H9 (cell line): Measurements from ENCODE around the gene EPHB6. TPM values are rescaled to one million over a fixed set of nuclear protein-coding genes. Genes with fewer than 3 reads are reported as not detected.

Experiments
- DNase-seq: peaks from one replicate; pipeline ENCODE4 v3.0.0-alpha.2; 2017
- H2AFZ ChIP-seq: one replicate; pipeline ENCODE4 v1.6.1; 2013; ENCODE audit warnings: mild to moderate bottlenecking, low read length, control low read depth, moderate library complexity
- H2AK5ac ChIP-seq: 2 replicates; pipeline ENCODE4 v1.6.1; 2013; ENCODE audit warnings: low read length, control low read depth, mixed read lengths; ENCODE audit not compliant: insufficient read length
- H2BK120ac ChIP-seq: one replicate; pipeline ENCODE4 v1.6.1; 2013; ENCODE audit warnings: low read depth, mild to moderate bottlenecking, low read length, control low read depth, inconsistent platforms; ENCODE audit not compliant: poor library complexity, severe bottlenecking
- H2BK12ac ChIP-seq: 2 replicates; pipeline ENCODE4 v1.6.1; 2013; ENCODE audit warnings: low read length, control low read depth, mixed read lengths, low read depth; ENCODE audit not compliant: insufficient read length
- H2BK15ac ChIP-seq: 2 replicates; pipeline ENCODE4 v1.6.1; 2013; ENCODE audit warnings: low read depth, low read length, control low read depth
- H2BK20ac ChIP-seq: one replicate; pipeline ENCODE4 v1.6.1; 2013; ENCODE audit warnings: low read depth, mild to moderate bottlenecking, low read length, control low read depth, inconsistent platforms; ENCODE audit not compliant: poor library complexity, severe bottlenecking
- H2BK5ac ChIP-seq: 2 replicates; pipeline ENCODE4 v1.6.1; 2013; ENCODE audit warnings: low read length, control low read depth, mixed read lengths; ENCODE audit not compliant: insufficient read length
- H3K14ac ChIP-seq: 2 replicates; pipeline ENCODE4 v1.6.1; 2013; ENCODE audit warnings: low read length, control low read depth; ENCODE audit not compliant: insufficient read depth
- H3K18ac ChIP-seq: 2 replicates; pipeline ENCODE4 v1.6.1; 2013; ENCODE audit warnings: low read depth, mild to moderate bottlenecking, mixed read lengths, low read length, control low read depth; ENCODE audit not compliant: insufficient read length
- H3K23ac ChIP-seq: 2 replicates; pipeline ENCODE4 v1.6.1; 2013; ENCODE audit warnings: low read length, control low read depth, mixed read lengths, low read depth; ENCODE audit not compliant: insufficient read length
- H3K23me2 ChIP-seq: 2 replicates; pipeline ENCODE4 v1.6.1; 2013; ENCODE audit warnings: low read depth, mild to moderate bottlenecking, mixed read lengths, low read length, control low read depth; ENCODE audit not compliant: insufficient read length, poor library complexity, severe bottlenecking
- H3K27ac ChIP-seq: 2 replicates; pipeline ENCODE4 v1.5.1; 2013; ENCODE audit warnings: low read length, control low read depth, mixed read lengths, low read depth; ENCODE audit not compliant: insufficient read length
- H3K27me3 ChIP-seq: 2 replicates; pipeline ENCODE4 v1.6.1; 2013; ENCODE audit warnings: low read length, control low read depth, inconsistent platforms; ENCODE audit not compliant: insufficient read depth
- H3K4ac ChIP-seq: 2 replicates; pipeline ENCODE4 v1.6.1; 2013; ENCODE audit warnings: low read depth, mild to moderate bottlenecking, control low read depth, inconsistent platforms, low read length, moderate library complexity
- H3K4me1 ChIP-seq: 2 replicates; pipeline ENCODE4 v1.6.1; 2013; ENCODE audit warnings: low read length, control low read depth, inconsistent platforms; ENCODE audit not compliant: insufficient read depth
- H3K4me2 ChIP-seq: 2 replicates; pipeline ENCODE4 v1.6.1; 2013; ENCODE audit warnings: low read length, control low read depth, mixed read lengths; ENCODE audit not compliant: insufficient read length, insufficient read depth
- H3K56ac ChIP-seq: 2 replicates; pipeline ENCODE4 v1.6.1; 2013; ENCODE audit warnings: low read depth, mild to moderate bottlenecking, mixed read lengths, low read length, control low read depth; ENCODE audit not compliant: insufficient read length
- H3K79me1 ChIP-seq: 2 replicates; pipeline ENCODE4 v1.6.1; 2013; ENCODE audit warnings: low read depth, mild to moderate bottlenecking, moderate library complexity, low read length, control low read depth, inconsistent platforms; ENCODE audit not compliant: insufficient read depth, poor library complexity, severe bottlenecking
- H3K79me2 ChIP-seq: 2 replicates; pipeline ENCODE4 v1.6.1; 2013; ENCODE audit warnings: low read length, control low read depth, inconsistent platforms; ENCODE audit not compliant: insufficient read depth
- H3K9ac ChIP-seq: 2 replicates; pipeline ENCODE4 v1.6.1; 2013; ENCODE audit warnings: low read length, control low read depth, mixed read lengths; ENCODE audit not compliant: insufficient read length; ENCODE audit errors: extremely low read depth
- H3K9me3 ChIP-seq: one replicate; pipeline ENCODE4 v1.6.1; 2013; ENCODE audit warnings: low read depth, low read length, inconsistent platforms; ENCODE audit not compliant: control insufficient read depth
- H3T11ph ChIP-seq: one replicate; pipeline ENCODE4 v1.6.1; 2013; ENCODE audit warnings: mild to moderate bottlenecking, low read length, control low read depth, inconsistent platforms
- H4K20me1 ChIP-seq: one replicate; pipeline ENCODE4 v1.6.1; 2013; ENCODE audit not compliant: control insufficient read depth, insufficient read length, insufficient read depth
- H4K5ac ChIP-seq: 2 replicates; pipeline ENCODE4 v1.6.1; 2013; ENCODE audit warnings: low read depth, mild to moderate bottlenecking, mixed read lengths, low read length, control low read depth; ENCODE audit not compliant: insufficient read length
- H4K8ac ChIP-seq: replicated peaks from 2 replicates; pipeline ENCODE4 v1.6.1; 2013; ENCODE audit warnings: low read length, control low read depth, mixed read lengths, low read depth; ENCODE audit not compliant: insufficient read length
- H4K91ac ChIP-seq: 2 replicates; pipeline ENCODE4 v1.6.1; 2013; ENCODE audit warnings: low read depth, mild to moderate bottlenecking, moderate library complexity, mixed read lengths, low read length, control low read depth; ENCODE audit not compliant: insufficient read length
- H3K27ac Mint-ChIP-seq, 3 experiments: 2 replicates in 2 of 3; 3 replicates in 1 of 3; pipeline ENCODE4 v1.8.0; 2020 to 2021; ENCODE audit warnings: mixed read lengths in 3 of 3, mild to moderate bottlenecking in 1 of 3, moderate library complexity in 1 of 3
- H3K27me3 Mint-ChIP-seq: 2 replicates; pipeline ENCODE4 v1.8.0; 2021; ENCODE audit warnings: low read depth, mild to moderate bottlenecking, moderate library complexity, mixed read lengths
- H3K36me3 Mint-ChIP-seq, 3 experiments: 2 replicates in 2 of 3; 3 replicates in 1 of 3; pipeline ENCODE4 v1.8.0; 2020 to 2021; ENCODE audit warnings: low read depth in 3 of 3, mixed read lengths in 3 of 3; ENCODE audit not compliant: insufficient read depth in 1 of 3
- H3K4me1 Mint-ChIP-seq, 2 experiments: 2 replicates each; pipeline ENCODE4 v1.8.0; 2020; ENCODE audit warnings: mixed read lengths in 2 of 2
- H3K4me3 Mint-ChIP-seq, 2 experiments: 2 replicates in 1 of 2; 3 replicates in 1 of 2; pipeline ENCODE4 v1.8.0; 2020 to 2021; ENCODE audit warnings: mild to moderate bottlenecking in 2 of 2, mixed read lengths in 2 of 2, moderate library complexity in 1 of 2
- H3K9me3 Mint-ChIP-seq, 2 experiments: 2 replicates in 1 of 2; 3 replicates in 1 of 2; pipeline ENCODE4 v1.8.0; 2020; ENCODE audit warnings: mild to moderate bottlenecking in 2 of 2, mixed read lengths in 2 of 2, moderate library complexity in 1 of 2
- CTCF ChIP-seq: fragments of 200-600 bp; sonication (generic); conservative IDR thresholded peaks from 3 replicates; pipeline ENCODE4 v1.8.0; 2021; ENCODE audit warnings: antibody characterized with exemption, mild to moderate bottlenecking
- WGBS: extraction: QIAGEN DNeasy Blood & Tissue Kit; methylation state at CpG from one replicate; pipeline ENCODE4 v1.1.7; 2013; ENCODE audit warnings: missing lambda C conversion rate, low lambda C conversion rate, mixed read lengths; ENCODE audit not compliant: insufficient read length; ENCODE audit errors: extremely low coverage; 5-methylcytosine and 5-hydroxymethylcytosine counted together
- total RNA-seq: library from RNA; stranded (reverse); gene quantifications from 2 replicates; pipeline ENCODE4 v1.2.1, GENCODE V29; 2021

EPHB6 gene
- total RNA-seq, 1 experiment from 2014 or later: 9.7 TPM

GRCh38 chr7:142867097-142867378 is 12.2 kb downstream of the EPHB6 start:
- no peaks in the 10 kb centered on the region for H3K9me3 ChIP-seq

More at GRCh38 chr7:142867097-142867378, 12.2 kb downstream of the EPHB6 start:
- H2AK5ac ChIP-seq: no peak overlapping the region
- no peaks in the 10 kb centered on the region for H4K20me1 ChIP-seq
- no peak for TF ChIP-seq CTCF
- no CpG with 5 or more reads among the region's 4 CpGs for WGBS
- H3K4me2 ChIP-seq: no peak overlapping the region
- H3K79me1 ChIP-seq: no peaks in the 10 kb centered on the region
- H2BK15ac ChIP-seq: no peak overlapping the region
- no peak overlapping the region for H3K27ac ChIP-seq
- no peak overlapping the region for H4K5ac ChIP-seq
- no peaks in the 10 kb centered on the region for H3K23me2 ChIP-seq
- no peak overlapping the region for H3K27ac Mint-ChIP-seq
- no peak overlapping the region for H4K91ac ChIP-seq
- H3K18ac ChIP-seq: no peak overlapping the region
- peaks cover 4% of the 10 kb centered on the region; the same call in 1 of the 2 replicates for H3K27me3 Mint-ChIP-seq
- H2AFZ ChIP-seq: no peak overlapping the region
- no peak overlapping the region for H3K4me3 Mint-ChIP-seq
- H2BK120ac ChIP-seq: no peak overlapping the region
- no peak overlapping the region for H3K9ac ChIP-seq
- no peak overlapping the region for H3K4ac ChIP-seq
- H3K56ac ChIP-seq: no peak overlapping the region
- H3T11ph ChIP-seq: no peak overlapping the region
- peaks cover 24 to 33% of the 10 kb centered on the region in 2 experiments for H3K4me1 Mint-ChIP-seq
- H3K4me1 ChIP-seq: peaks cover 5% of the 10 kb centered on the region
- H3K14ac ChIP-seq: no peak overlapping the region
- H2BK5ac ChIP-seq: no peak overlapping the region
- no peaks in the 10 kb centered on the region for H3K27me3 ChIP-seq
- no peak overlapping the region for H2BK20ac ChIP-seq
- H3K9me3 Mint-ChIP-seq: no peaks in the 10 kb centered on the region
- no peak overlapping the region for H3K23ac ChIP-seq
- DNase-seq: no peak
- no peak overlapping the region for H4K8ac ChIP-seq
- peaks cover 0 to 18% (median 5%) of the 10 kb centered on the region in 3 experiments; a peak in 5 of 7 replicates for H3K36me3 Mint-ChIP-seq
- no peaks in the 10 kb centered on the region for H3K79me2 ChIP-seq
- H2BK12ac ChIP-seq: no peak overlapping the region
